Left lung (tissue), 10 donors: ENCODE results near the gene KSR1. TPM values are rescaled to one million over a fixed set of nuclear protein-coding genes. Genes with fewer than 3 reads are reported as not detected.

ENCODE experiments used
- ATAC-seq: fragments of 200-7000 bp; cut with Tn5 transposase; one replicate; pipeline ENCODE4 v1.9.1; 2020; ENCODE audit warnings: moderate library complexity
- DNase-seq, 4 donors: peaks; one replicate each; pipeline ENCODE4 v3.0.0-alpha.2; 2013 to 2020
- H3K27ac ChIP-seq, 2 donors: fragments of 200-600 bp; sonication (generic) in 1 of 2; one replicate each; pipeline versions ENCODE4 v1.5.0 to v1.8.0; 2020 to 2021
- H3K27me3 ChIP-seq, 2 donors: fragments of 200-600 bp; sonication (generic) in 1 of 2; one replicate each; pipeline versions ENCODE4 v1.5.0 to v1.8.0; 2020 to 2021
- H3K36me3 ChIP-seq, 2 donors: fragments of 200-600 bp; sonication (generic) in 1 of 2; one replicate each; pipeline versions ENCODE4 v1.5.0 to v1.8.0; 2020 to 2021
- H3K4me1 ChIP-seq, 2 donors: fragments of 200-600 bp; one replicate each; pipeline ENCODE4 v1.8.0; 2021
- H3K4me3 ChIP-seq, 2 donors: fragments of 200-600 bp; sonication (generic) in 1 of 2; one replicate each; pipeline versions ENCODE4 v1.5.0 to v1.8.0; 2020 to 2021; ENCODE audit warnings: mild to moderate bottlenecking in 1 of 2
- H3K9me3 ChIP-seq, 2 donors: fragments of 200-600 bp; sonication (generic) in 1 of 2; one replicate each; pipeline versions ENCODE4 v1.5.0 to v1.8.0; 2020 to 2021
- CTCF ChIP-seq, 2 donors: fragments of 200-600 bp; sonication (generic) in 1 of 2; IDR thresholded peaks; one replicate each; pipeline versions ENCODE4 v1.5.0 to v1.8.0; 2021; ENCODE audit warnings: antibody characterized with exemption in 2 of 2
- intact Hi-C, 2 donors: fragments of 100-400 bp; cut with DNase I; formaldehyde crosslinking; loops; one replicate each; pipeline versions ENCODE4 v1.11.2 to v1.14.2; 2022
- polyA plus RNA-seq, 6 donors: library from polyadenylated mRNA; unstranded; fragments of 120-200 nt; gene quantifications; one replicate each; pipeline ENCODE4 v1.2.1, GENCODE V29; 2013; ENCODE audit not compliant: insufficient read length in 6 of 6
- total RNA-seq, 2 donors: library from RNA; stranded (reverse); fragmentation: NEBNext Ultra II Directional; extraction: Animal tissue kit (Norgen Biotek cat#: 25700); gene quantifications; one replicate each; pipeline ENCODE4 v1.2.1, GENCODE V29; 2021
- donor health status: DM: no; HTN: yes; CAD: no.
- donor health status: DM: no; HTN: no; CAD: no.

The KSR1 gene
- total and polyA plus RNA-seq, 8 donors, result 35.0 to 70.0 (median 62.5) TPM

- Histone ChIP-seq H3K4me1 (no peaks in the 10 kb centered on the region), H3K36me3 (no peaks in the 10 kb centered on the region), H3K27me3 (no peaks in the 10 kb centered on the region), H3K27ac (no peak overlapping the region), H3K4me3 (no peak overlapping the region), H3K9me3 (no peaks in the 10 kb centered on the region)
- no peak for DNase-seq
- ATAC-seq, result no peak
- intact Hi-C loops, result no loop called here
- TF ChIP-seq CTCF (IDR thresholded peaks at IDR 0.05), result no peak
These were observed 17.8 kb upstream of the KSR1 start for GRCh38 chr17:27438348-27438998.

- Histone ChIP-seq H3K27ac (no peak overlapping the region), H3K4me1 (no peaks in the 10 kb centered on the region), H3K27me3 (no peaks in the 10 kb centered on the region), H3K9me3 (no peaks in the 10 kb centered on the region), H3K36me3 (no peaks in the 10 kb centered on the region), H3K4me3 (no peak overlapping the region)
- no peak for DNase-seq
- TF ChIP-seq CTCF (IDR thresholded peaks at IDR 0.05), result no peak
- intact Hi-C loops, result no loop called here
- ATAC-seq, result no peak
These were observed 16.9 kb upstream of the KSR1 start for GRCh38 chr17:27439342-27439741.

- intact Hi-C loops, result no loop called here
- ATAC-seq (no peak), DNase-seq (no peak)
- H3K36me3 ChIP-seq, result no peaks in the 10 kb centered on the region
- H3K27ac ChIP-seq, result no peak overlapping the region
- no peaks in the 10 kb centered on the region for H3K9me3 ChIP-seq
- no peaks in the 10 kb centered on the region for H3K27me3 ChIP-seq
- no peak overlapping the region for H3K4me3 ChIP-seq
- no peak for TF ChIP-seq CTCF (IDR thresholded peaks at IDR 0.05)
- no peaks in the 10 kb centered on the region for H3K4me1 ChIP-seq
These were observed 13.5 kb upstream of the KSR1 start for GRCh38 chr17:27442702-27443101.

- intact Hi-C loops, result no loop called here
These were observed 12.8 kb upstream of the KSR1 start for GRCh38 chr17:27443491-27443890.

GRCh38 chr17:27445971-27446370, 10.3 kb upstream of the KSR1 start:
- TF ChIP-seq CTCF (IDR thresholded peaks at IDR 0.05), result no peak
- Histone ChIP-seq H3K4me3 (no peak overlapping the region), H3K27ac (no peak overlapping the region), H3K36me3 (no peaks in the 10 kb centered on the region), H3K4me1 (no peaks in the 10 kb centered on the region), H3K27me3 (no peaks in the 10 kb centered on the region), H3K9me3 (no peaks in the 10 kb centered on the region)
- no peak for DNase-seq
- no peak for ATAC-seq
- intact Hi-C loops, result no loop called here

More at GRCh38 chr17:27443491-27443890, 12.8 kb upstream of the KSR1 start:
- Histone ChIP-seq H3K9me3 (no peaks in the 10 kb centered on the region), H3K4me1 (no peaks in the 10 kb centered on the region), H3K4me3 (no peak overlapping the region), H3K27me3 (no peaks in the 10 kb centered on the region), H3K27ac (no peak overlapping the region), H3K36me3 (no peaks in the 10 kb centered on the region)
- ATAC-seq (no peak), DNase-seq (no peak)
- no peak for TF ChIP-seq CTCF (IDR thresholded peaks at IDR 0.05)
